Tibial nerve (tissue), 4 donors: ENCODE measurements around the gene ATXN10.

Source experiments
- EP300 ChIP-seq, 2 donors: sonication (generic); formaldehyde crosslinking; IDR thresholded peaks; one replicate each; pipeline ENCODE4 v1.6.1; 2017; ENCODE audit warnings: antibody characterized with exemption in 2 of 2, mild to moderate bottlenecking in 1 of 2
- TF ChIP-seq, protein P1 (sequence below), 5 experiments: fragments of 200-600 bp in 3 of 5; fragments of 450-650 bp in 2 of 5; sonication (generic) in 3 of 5; IDR thresholded peaks; one replicate each; pipeline ENCODE4 v1.5.1; 2016 to 2019; ENCODE audit warnings: antibody characterized with exemption in 5 of 5, mild to moderate bottlenecking in 3 of 5, moderate library complexity in 2 of 5

DNA sequence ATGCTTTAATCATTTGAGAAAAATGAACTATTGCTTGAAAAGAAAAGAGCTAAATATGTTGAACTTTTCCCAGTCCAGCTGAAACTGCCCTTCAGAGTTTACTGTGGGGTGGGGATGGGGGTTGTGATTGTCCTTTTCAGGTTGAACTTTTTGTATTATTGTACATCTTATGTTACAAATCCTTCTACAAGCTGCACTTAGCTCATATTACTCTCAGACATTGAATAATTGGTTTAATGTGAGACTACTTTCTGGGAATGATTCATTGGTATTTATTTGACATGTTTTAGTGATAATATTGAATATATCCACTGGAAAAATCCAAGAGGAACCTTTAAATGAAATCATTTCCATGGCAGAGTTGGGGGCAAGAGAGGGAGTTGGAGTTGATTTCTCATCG, 84.9 kb downstream of the ATXN10 start:
- TF ChIP-seq, protein P1, sequence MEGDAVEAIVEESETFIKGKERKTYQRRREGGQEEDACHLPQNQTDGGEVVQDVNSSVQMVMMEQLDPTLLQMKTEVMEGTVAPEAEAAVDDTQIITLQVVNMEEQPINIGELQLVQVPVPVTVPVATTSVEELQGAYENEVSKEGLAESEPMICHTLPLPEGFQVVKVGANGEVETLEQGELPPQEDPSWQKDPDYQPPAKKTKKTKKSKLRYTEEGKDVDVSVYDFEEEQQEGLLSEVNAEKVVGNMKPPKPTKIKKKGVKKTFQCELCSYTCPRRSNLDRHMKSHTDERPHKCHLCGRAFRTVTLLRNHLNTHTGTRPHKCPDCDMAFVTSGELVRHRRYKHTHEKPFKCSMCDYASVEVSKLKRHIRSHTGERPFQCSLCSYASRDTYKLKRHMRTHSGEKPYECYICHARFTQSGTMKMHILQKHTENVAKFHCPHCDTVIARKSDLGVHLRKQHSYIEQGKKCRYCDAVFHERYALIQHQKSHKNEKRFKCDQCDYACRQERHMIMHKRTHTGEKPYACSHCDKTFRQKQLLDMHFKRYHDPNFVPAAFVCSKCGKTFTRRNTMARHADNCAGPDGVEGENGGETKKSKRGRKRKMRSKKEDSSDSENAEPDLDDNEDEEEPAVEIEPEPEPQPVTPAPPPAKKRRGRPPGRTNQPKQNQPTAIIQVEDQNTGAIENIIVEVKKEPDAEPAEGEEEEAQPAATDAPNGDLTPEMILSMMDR (IDR thresholded peaks at IDR 0.05) = no peak
- TF ChIP-seq EP300 (IDR thresholded peaks at IDR 0.05) = no peak
